Measurements from ENCODE around the gene NFAM1.

NFAM1 gene

GRCh38 chr22:42369250-42370041 is 62.8 kb downstream of the NFAM1 start:
- in situ Hi-C loops (cut with MboI; ENCODE audit: low pct_unique_long_range_greater_than_20kb, low sequenced_read_pairs, unreplicated experiment): no loop called here
- peak; percentile 98 for DNase-seq (ENCODE audit: low spot score)
- TF ChIP-seq, protein P1, sequence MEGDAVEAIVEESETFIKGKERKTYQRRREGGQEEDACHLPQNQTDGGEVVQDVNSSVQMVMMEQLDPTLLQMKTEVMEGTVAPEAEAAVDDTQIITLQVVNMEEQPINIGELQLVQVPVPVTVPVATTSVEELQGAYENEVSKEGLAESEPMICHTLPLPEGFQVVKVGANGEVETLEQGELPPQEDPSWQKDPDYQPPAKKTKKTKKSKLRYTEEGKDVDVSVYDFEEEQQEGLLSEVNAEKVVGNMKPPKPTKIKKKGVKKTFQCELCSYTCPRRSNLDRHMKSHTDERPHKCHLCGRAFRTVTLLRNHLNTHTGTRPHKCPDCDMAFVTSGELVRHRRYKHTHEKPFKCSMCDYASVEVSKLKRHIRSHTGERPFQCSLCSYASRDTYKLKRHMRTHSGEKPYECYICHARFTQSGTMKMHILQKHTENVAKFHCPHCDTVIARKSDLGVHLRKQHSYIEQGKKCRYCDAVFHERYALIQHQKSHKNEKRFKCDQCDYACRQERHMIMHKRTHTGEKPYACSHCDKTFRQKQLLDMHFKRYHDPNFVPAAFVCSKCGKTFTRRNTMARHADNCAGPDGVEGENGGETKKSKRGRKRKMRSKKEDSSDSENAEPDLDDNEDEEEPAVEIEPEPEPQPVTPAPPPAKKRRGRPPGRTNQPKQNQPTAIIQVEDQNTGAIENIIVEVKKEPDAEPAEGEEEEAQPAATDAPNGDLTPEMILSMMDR (IDR thresholded peaks at IDR 0.05; ENCODE audit: extremely low read depth, insufficient read depth, missing control alignments): no peak

DNA sequence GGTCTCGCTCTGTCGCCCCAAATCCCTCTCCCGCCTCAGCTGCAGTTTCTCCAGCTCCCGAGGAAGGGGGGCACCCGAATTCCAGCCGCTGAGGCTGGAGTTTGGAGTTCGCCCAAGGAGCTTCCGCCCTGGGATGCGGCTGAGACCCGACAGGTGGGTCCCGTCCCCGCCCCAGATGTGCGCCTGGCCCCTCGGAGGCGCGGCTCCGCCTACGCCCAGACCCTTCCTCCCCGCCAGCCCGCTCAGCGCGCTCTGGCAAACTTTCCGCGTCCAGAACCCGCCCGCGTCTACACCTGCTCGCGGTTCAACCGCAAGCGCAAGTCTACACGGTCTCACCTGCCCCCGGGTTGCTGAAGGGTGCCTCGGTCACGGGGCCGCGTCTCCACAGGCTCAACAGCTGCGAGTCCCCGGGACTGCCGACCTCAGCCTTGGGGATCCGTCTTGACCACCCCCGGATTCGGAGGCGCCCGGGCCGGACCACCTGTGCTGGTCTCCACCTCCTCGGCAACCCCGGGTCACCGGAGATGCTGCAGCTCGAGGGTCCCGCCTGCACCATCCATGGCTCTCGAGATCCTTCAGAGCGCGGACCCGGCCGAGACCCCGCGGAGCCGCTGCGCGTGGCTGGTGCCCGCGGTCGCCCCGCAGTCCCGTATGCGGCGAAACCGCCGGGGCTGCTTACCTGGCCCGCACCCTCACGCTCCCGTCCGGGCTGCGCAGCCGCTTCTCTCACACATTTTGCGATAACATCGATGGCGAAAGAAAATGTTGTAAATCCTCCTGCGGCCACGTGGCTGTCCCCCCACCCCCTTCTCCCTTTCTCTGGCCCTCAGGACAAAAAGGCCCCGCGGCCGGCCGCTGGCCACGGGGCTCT is 63.6 kb downstream of the NFAM1 start:
- DNase-seq (ENCODE audit: low spot score): no peak
- in situ Hi-C loops (cut with MboI; ENCODE audit: low pct_unique_long_range_greater_than_20kb, low sequenced_read_pairs, unreplicated experiment): no loop called here
- TF ChIP-seq, protein P1 (IDR thresholded peaks at IDR 0.05; ENCODE audit: extremely low read depth, insufficient read depth, missing control alignments): no peak

DNA sequence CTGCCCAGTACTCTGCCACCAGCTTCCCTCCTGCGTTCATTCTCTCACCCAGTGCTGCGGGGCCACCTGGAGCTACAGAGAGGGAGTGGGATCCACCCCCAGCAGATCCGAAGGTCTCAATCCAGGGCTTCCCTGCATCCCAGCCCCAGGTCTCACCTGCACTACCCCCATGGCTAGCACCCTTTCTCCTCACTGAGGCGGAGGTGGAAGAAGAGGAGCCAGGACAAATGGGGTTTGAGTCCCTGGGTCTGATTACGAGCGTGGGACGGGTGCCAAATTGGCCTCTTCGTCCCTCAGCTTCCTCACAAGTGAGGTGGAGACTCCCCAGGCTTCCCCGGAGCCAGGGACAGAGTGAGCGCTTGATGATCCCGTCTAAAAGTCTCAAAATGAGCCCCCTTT is 64.2 kb downstream of the NFAM1 start:
- TF ChIP-seq, protein P1 (IDR thresholded peaks at IDR 0.05; ENCODE audit: extremely low read depth, insufficient read depth, missing control alignments): no peak
- DNase-seq (ENCODE audit: low spot score): no peak
- in situ Hi-C loops (cut with MboI; ENCODE audit: low pct_unique_long_range_greater_than_20kb, low sequenced_read_pairs, unreplicated experiment): no loop called here

DNA sequence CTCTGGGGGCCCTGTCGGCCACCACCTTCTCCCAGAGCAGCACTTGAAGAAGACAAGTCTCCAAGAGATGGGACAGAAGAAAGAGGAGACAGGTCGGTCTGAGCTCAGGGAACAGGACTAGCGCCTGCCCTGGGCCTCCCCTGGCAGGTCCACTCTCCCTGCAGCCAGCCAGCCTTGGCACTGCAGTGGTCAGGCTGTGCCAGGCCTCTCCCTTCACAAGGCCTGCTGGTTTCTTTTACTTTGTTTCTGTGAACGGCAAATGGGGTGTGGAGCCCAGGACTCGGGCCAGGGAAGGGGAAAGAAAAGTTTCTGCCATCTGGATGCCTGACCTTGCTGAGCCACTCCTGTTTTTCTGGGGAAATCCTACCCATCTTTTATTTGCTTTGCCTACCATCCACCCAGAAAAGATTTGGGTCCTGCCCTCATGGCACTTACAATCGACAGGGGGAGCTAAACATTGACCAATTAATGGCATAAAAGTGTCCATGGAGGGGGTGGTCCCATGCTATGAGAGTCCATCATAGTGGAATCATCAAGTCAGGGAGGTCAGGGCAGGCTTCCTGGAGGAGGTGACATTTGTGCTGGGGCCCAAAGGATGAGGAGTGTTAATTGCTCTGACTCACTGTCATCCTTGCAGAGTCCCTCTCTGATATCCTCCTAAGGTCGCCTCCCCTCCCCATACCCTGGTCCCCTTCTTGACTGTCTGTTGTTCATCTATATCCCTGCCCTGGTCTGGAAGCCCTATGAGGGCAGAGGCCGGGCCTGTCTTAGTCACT is 65.2 kb downstream of the NFAM1 start:
- no peak for DNase-seq (ENCODE audit: low spot score)
- TF ChIP-seq, protein P1 (IDR thresholded peaks at IDR 0.05; ENCODE audit: extremely low read depth, insufficient read depth, missing control alignments): no peak
- in situ Hi-C loops (cut with MboI; ENCODE audit: low pct_unique_long_range_greater_than_20kb, low sequenced_read_pairs, unreplicated experiment): no loop called here

DNA sequence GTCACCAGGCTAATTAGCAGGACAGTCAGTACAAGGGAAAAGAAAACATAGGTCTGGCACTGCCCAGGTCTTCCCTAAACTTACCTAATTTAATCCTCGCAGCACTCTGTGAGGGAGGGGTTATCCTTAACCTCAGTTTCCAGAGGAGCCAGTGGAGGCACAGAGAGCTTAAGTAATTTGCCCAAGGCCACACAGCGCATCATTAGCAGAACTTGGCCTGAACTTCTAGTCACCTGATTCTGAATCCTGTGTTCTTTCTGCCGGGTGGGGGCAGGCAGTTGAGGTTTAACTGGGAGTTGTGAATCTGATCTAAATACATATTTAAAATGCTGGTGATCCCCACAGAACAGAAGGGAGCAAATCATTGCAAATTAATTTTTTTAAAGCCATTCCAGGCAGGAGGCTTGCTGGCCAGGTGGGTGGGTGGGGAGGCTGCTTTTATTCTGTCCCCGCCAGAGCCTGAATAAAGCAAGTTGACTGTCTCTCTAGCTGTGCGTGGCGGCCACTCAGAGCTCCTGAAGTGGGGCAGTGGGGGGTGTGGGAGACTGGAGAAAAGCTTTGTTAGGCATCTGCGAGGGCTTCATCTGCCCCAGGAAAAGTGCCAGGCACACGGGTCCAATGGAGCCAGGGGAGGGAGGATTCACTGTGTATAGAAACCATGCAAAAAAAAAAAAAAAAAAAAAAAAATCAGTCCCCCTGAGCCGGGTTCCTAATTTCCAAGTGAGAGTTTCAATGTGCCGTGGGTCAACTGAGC is 66.1 kb downstream of the NFAM1 start:
- DNase-seq (ENCODE audit: low spot score): no peak
- in situ Hi-C loops (cut with MboI; ENCODE audit: low pct_unique_long_range_greater_than_20kb, low sequenced_read_pairs, unreplicated experiment): no loop called here
- TF ChIP-seq, protein P1 (IDR thresholded peaks at IDR 0.05; ENCODE audit: extremely low read depth, insufficient read depth, missing control alignments): no peak
